Glomerular visceral epithelial cell (primary cell): ENCODE measurements around the gene PHPT1.
"Not testable (repeated sequence)": the region's sequence is repeated elsewhere in the genome, so short reads cannot be mapped to it uniquely, and the experiment has no call there.

Experiments
- DNase-seq: peaks from one replicate; pipeline ENCODE4 v3.0.0-alpha.2; 2016; ENCODE audit errors: extremely low spot score

The PHPT1 gene

DNA sequence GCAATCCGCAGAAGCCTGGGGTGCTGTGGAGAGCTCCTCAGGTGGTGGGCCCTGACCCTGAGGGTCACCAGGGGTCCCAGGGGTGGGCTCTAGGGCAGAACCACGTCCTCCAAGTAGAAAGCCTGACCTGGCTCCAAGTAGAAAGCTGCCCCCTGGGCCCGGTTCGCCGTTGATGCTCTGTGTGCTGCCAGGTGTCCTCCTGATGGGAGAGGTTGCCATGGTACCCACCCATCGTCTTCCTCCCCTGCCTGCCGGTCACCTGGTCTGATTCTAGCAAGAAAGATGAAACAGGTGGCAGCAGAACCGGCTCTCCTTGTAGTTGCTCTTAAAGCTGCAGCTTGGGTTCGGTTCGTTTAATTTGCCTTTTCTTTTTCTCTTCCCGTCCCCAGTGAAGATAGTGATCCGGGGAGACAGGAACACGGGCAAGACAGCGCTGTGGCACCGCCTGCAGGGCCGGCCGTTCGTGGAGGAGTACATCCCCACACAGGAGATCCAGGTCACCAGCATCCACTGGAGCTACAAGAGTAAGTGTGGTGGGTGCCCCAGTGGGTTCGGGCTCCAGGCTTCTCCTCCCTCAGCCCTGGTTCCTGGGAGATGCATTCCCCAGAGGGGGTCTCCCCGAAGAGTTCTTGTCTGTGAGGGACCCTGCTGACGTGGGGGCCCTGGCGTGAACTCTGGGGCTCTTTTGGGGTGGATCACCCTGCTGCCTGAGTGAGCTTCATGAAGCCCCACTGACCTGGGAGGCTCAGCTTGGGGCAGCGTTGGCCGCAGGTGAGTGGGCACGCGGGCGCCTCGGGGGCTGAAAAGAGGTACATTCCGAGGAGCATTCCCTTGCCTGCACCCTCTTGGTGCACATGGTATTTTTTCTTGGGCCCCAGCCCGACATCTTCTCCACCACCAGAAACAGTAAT, 25.8 kb upstream of the PHPT1 start:
- DNase-seq: no peak

DNA sequence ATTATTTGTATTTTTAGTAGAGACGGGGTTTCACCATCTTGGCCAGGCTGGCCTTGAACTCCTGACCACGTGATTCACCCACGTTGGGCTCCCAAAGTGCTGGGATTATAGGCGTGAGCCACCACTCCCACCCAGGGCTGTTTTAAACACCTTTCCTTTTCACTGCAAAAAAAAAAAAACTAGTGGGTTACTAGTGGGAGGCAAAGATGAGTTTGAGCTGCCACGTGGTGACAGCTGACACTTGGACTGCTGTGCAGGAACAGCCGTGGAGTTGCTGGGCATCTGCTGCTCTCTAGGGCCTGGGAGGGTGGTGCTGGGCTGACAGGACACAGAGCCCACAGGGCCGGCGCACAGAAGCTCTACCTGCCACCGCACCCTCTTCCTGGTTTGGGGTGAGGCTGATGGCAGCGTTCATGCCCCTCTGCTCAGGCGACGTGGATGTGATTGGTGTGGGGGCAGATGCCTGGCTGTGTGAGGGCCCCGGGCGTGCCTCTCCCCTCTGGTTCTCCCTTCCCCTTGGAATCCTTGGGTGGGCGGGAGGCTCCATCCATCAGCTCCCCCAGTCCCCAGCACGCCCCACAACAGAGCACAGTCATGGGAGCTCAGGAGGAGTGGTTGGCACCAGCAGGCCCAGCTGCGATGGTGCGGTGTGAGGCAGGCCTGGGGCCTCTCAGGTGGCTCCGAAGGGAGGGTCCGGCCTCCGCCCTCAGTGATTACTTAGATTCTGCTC, 24.5 kb upstream of the PHPT1 start:
- no peak for DNase-seq

DNA sequence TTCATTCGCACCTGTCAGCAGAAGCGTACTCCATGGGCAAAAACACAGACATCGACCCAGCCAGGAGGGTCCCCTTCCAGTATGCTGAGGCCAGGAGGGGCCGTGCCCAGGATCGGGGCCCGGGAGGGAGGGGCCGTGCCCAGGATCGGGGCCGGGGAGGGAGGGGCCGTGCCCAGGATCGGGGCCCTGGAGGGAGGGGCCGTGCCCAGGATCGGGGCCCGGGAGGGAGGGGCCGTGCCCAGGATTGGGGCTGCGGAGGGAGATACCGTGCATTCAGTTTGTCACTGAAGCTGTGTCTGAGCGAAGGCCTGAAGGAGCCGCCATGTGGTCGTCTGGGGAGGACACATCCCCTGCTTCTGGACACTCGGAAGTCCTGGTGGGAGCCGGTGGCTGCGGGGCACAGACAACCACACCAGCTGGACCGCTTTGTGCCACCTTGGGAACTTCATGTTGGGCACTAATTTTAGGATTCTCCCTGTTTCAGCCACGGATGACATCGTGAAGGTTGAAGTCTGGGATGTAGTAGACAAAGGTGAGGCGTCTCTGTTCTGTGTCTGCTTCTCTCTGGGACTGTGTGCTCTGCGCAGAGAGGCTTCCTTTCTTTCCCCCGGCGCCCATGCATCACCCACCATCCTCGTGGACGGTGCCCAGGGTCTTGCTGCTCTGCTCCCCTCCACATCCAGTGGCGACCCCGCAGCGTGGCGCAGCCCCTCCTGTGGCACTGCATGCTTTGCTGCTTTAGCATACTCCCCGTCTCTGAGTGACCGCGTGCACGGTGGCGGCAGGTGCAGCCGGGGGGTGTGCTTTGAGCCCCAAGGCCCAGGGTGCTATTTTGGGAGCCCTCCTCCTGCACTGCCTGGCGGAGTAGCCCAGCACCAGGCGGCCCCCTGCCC, 23.7 kb upstream of the PHPT1 start:
- no peak for DNase-seq

DNA sequence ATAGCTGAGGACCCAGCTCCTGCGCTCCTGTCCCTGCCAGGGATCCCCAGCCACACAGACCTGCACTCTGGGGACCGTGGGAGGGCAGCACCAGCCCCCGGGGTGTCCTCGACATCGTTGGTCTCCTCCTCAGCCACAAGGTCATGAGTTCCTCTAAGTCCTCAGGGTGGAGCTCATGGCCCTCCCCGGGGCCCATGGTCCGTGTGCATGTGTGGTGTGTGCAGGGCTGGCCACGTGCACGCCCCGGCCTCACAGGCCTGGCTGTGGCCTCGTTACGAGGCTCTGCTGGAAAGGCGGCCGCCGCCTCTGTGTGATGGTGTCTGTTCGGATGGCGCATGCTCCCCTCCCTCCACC, 23.0 kb upstream of the PHPT1 start:
- DNase-seq: no peak

DNA sequence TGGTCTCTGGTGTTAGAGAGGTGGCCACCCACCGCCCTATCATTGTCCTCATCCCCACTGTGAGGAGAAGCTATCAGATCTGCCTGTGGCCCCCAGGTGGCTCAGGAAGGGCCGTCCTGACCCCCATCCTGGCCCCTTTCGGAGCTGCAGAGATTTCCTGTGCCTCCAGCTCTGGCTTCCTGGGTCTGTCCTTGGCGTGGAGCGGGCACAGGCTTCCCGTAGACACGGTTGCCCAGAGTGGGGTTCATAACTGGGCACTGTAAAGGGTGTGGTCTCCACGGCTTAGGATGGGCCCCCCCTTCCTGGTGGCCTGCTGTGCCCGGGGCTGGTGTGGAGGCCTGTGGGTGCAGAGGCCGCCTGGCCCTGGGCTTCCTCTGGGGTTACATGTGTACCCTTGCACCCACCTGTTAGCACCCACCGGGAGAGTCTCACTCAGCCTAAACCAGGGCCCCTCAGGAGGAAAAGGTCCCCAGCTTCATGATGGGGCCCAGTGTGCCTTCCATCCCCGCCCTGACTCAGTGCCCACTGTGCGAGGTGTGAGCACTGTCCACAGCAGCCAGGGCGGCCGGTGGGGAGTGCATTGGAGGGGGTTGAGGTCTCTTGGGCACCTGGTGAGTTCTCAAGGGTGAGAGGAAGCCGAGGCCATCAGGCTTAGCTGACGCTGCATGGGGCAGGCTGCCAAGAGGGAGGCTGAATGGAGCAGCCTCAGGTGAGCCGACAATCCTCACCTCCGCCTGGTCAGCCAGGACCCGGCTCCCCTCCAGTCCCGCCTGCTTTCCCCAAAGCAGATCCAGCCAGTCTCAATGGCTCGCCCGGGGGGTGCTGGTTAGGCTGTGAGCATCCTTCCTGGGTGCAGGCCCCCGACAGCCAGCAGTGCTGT, 22.3 kb upstream of the PHPT1 start:
- DNase-seq: no peak

DNA sequence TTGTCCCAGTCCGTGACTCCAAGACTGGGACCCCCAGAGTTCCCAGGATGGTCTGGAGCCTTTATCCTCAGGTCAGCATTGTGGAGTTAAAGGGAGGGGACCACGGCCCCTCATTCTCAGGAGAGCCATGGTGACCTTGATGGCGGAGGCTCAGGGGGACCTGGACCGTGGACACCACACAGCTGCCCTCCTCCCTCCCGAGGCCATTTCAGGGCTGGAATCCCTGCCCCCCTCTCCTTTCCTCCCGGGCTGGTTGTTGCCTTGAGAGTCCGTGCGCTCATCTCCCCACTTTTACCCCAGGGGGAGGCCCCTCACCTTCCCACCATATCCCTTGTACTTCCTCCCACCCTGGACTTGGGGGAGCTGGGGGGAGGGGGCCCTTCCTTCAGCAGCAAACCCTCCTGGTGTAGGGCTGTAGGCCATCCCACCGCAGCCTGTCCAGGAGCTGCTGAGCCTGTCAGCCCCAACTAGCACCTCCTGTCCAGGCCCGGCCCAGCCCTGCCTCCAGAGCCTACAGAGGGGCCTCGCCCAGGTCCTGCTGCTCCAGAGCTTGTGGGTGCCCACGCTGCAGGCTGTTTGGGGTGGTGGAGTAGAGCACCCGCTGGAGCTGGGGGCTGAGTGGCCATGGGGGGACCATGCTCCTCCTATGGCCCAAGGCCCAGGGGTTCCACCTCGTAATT, 21.3 kb upstream of the PHPT1 start:
- DNase-seq: no peak

DNA sequence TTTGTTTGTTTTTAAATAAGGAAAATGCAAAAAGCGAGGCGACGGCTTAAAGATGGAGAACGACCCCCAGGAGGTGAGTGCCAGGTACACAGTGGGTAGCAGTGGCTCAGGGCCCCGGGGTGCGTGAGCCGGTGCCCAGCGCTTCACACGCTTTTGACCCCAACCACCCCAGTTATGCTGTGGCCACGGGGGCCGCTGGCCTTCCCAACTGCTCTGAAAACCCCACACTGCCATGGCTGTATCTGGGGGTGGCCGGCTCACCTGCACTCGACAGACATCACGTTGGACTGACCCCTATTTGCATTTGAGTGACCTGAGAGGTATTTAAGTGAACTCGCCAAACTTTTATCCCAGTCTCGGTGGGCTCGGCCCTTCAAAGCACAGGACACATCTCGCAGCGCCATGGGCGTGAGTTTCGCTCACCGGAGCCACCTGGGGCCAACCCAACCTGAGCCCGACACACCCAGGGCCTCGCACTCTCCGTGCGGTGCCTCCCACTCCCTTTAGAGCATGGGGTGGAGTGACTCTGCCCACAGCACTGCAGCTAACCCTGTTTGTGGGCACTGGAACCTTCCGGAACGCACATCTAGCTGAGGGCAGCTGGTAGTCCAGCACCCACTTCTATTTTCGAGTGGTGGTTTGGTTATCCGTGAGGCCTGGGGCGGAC, 20.6 kb upstream of the PHPT1 start:
- no peak for DNase-seq

DNA sequence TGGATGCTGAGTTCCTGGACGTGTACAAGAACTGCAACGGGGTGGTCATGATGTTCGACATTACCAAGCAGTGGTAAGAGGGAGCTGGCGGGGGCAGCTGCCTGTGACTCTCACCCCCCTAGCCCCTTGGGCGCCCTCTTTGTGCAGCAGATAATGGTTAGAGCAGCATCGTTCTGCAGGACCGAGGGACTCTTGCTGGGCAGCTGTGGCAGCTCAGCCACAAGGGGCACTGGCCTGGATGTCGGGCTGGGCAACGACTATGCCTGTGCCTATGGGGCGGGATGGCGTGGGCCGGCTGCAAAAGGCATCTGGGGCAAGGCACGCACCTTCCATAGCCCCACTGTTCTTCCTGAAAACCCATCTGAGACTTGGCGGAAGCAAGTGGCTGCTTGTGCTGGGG, 19.8 kb upstream of the PHPT1 start:
- DNase-seq: no peak

DNA sequence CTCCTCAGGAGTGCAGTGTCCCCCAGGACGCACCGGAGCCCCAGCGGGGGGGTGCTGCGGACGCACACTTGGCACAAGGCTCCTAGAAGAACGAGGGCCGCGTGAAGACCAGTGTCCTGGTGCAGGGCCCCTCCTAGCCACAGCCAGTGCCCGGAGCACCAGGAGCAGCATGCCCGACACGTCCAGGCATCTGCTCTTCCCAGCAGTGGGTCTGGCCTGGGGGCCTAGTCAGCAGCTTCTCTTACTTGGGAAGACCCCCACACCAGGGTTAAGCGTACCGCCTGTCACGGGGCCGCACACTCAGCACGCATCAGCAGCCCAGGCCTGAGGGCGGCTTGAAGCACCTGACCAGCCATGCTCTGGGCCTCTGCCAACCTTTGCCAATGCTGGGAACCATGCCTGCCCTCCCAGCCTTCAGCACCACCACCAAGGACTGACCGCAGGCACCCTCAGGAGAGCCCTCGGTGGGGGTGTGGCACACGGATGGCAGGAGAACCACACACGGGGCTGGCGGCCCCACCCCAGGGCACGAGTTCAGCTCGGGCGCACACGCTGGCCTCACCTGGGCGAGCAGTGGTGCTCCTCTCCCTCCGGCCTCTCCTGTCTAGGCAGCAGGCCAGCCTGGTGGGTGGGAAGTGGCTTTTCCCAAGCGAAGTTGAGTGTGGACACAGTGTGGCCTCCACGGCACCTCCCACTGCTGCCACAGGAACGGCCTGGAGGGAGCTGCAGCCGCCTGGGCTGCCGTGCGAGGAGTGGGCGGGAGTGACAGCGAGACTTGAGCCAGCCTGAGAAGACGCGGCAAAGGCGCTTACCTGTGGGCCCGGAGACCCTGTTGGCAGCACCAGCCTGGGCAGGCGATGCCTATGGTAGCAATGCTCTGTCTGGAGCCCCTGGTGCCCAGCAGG, 19.0 kb upstream of the PHPT1 start:
- DNase-seq: no peak

DNA sequence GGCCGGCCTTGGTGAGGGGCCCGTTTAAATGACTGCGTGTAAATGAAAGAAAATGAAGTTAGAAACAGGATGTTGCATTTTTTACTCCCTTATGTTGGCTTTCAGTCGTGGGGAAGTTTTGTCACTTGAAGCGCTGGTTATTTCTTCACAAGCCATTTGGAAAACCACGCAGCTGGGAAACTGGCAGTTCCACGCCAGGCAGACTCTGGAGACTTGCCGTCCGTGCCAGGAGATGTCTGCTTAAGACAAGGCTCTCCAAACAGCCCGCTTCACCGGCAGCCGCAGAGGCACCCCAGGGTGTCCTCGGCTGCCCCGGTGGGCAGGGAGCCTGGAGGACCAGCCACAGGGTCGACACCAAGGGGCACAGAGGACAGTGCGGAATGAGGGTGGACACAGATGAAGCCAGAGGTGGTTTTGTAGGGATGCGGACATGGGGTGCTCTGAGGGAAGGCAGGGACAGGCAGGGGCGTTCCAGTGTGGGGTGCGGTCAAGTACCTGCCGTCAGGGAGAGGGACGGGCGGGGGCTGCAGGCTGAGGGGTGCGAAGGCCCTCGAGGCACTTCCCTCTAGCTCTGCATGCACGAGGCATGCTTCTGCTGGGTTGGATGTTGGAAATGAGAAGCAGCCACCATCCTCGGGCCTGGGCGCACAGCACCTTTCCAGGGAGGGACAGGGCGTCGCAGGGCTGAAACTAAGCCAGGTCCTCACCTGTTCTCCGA, 18.0 kb upstream of the PHPT1 start:
- DNase-seq: no peak

DNA sequence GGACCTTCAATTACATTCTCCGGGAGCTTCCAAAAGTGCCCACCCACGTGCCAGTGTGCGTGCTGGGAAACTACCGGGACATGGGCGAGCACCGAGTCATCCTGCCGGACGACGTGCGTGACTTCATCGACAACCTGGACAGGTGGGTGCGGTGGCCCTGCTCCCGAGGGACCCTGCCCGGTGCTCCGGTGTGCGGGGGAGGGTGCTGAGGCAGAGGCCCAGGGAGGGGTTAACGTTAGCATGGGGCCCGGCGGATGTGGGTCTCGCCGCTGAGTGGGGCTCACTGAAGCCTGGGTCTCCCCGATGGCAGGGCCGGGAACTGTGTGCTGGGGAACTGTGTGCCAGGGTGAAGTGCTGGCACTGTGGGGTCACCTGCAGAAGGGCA, 17.5 kb upstream of the PHPT1 start:
- no peak for DNase-seq

DNA sequence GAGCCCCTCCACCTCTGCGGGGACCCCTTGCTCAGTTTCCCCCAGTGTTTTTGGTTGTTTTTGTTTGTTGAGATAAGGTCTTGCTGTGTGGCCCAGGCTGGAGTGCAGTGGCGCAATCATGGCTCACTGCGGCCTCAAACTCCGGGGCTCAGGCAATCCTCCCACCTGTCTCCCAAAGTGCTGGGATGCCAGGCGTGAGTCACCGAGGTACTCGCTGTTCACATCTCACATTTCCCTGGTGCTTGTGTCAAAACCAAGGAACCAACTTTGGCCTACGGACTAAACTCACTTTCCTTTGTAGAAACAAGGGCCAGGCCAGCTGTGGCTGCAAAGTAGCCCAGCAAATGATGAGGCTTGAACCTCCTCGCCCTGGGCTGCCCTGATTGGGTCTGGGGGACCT, 16.6 kb upstream of the PHPT1 start:
- DNase-seq: no peak

DNA sequence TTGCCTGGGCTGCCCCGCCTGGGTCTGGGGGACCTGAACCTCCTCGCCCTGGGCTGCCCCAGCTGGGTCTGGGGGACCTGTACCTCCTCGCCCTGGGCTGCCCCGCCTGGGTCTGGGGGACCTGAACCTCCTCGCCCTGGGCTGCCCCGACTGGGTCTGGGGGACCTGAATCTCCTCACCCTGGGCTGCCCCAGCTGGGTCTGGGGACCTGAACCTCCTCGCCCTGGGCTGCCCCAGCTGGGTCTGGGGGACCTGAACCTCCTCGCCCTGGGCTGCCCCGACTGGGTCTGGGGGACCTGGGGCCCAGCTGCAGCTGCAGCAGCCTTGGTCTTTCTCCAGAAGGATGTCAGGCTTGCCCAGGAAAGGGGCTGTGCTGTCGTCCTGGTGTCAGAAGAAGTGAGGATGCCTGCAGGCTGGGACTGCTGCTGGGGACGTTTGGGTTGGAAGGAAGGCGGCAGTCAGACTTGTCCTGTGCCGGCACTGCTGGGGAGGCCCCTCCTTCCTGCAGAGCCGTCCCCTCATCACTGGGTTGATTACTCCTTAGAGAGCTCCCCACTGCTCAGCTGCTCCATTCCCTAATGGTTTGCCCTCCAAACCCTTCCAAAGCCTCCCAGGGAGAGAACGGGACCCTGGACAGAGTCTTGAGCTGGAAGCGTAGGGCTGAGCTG, 15.7 kb upstream of the PHPT1 start:
- not testable (repeated sequence) for DNase-seq

DNA sequence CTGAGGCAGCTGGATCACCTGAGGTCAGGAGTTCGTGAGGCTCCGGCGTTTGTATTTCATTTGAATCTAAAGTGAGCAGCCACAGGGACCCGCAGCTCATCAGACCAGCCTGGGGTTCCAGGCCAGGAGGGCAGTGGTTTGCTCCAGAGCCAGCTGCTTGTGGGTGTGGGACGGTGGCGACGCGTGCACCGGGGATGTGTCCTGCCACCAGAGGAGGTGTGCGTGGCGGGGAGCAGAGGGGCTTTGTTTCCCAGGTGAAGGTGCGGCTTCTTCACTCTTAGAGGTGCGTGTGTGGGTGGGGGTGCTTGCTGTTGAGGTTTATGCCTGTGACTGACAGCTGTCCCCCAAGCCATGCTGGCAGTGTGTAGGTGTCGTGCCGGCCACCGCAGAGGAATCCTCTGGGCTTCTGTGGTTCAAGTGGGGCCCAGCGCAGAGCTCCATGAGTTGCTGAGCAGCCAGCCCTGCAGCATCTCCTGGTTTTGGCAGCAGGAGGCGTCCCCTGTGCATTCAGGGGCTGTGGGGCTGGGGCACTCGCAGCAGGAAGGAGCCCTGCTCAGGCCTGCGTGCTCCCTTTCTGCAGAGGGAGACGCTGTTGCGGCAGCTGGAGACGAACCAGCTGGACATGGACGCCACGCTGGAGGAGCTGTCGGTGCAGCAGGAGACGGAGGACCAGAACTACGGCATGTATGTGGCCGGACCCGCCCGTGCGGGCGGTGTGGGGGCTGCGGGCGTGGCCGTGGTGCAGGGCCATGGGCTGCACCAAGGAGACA, 13.9 kb upstream of the PHPT1 start:
- no peak for DNase-seq

DNA sequence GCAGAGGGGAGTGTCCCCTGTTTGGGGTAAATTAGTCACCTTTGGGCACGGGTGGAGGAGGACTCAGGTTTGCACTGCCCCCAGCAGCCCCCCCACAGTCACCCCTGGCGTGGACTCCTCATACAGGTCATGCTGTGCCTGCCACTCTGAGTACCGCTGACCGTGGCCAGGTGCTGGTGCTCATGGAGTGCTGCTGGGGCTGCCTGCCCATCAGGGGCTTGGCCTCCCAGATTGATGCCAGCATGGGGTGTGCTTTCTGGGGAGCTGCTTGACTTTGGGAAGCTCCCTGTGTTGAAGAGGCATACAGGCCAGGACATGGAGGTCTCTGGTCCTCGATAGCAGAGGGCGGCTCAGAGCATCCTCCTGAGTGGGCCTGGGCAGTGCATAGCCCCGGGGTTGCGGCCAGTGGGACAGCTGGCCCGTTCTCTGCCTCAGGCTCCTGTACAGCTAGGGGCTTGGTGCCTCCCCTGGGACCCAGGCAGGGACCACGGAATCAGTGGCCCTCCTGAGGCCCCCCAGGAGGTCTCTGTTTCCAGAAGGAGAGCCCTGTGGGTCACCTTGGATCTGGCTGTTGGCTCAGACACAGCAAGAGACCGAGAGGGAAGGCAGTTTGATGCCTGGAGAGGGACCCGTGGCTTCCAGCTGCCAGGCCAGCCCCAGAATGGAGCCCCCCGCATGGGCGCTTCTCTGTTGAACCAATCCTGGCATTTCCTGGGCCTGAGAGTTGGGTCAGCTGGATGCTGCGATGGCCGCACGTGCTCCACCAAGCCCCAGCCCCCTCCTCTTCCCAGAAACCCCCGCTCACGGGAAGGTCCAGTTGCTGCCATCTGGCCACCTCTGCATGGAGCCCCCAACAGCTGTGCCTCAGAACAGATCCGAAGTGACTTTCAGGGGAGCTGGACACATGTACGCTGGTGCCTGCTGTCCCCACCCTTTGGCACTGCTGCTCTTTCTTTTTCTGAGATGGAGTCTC, 13.0 kb upstream of the PHPT1 start:
- DNase-seq: no peak
